ENCODE measurements around the gene PAX2.
"Not testable (repeated sequence)": the region's sequence is repeated elsewhere in the genome, so short reads cannot be mapped to it uniquely, and the experiment has no call there.

PAX2 gene

GRCh38 chr10:100744987-100745881 is at the start of gene PAX2:
PAX2 (plus strand) TSS chr10:100745582; CDS start chr10:100746261, 679 bp downstream.
- DNase-seq = no peak

- DNase-seq = no peak
Measured at GRCh38 chr10:100696477-100696901, 48.9 kb upstream of the PAX2 start.

GRCh38 chr10:100697070-100697469 is 48.3 kb upstream of the PAX2 start:
- DNase-seq = no peak

GRCh38 chr10:100697631-100698030 is 47.8 kb upstream of the PAX2 start:
- no peak for DNase-seq

- not testable (repeated sequence) for DNase-seq
Measured at GRCh38 chr10:100701704-100702103, 43.7 kb upstream of the PAX2 start.

GRCh38 chr10:100705139-100705538 is 40.2 kb upstream of the PAX2 start:
- DNase-seq = no peak

GRCh38 chr10:100707261-100707848 is 38.0 kb upstream of the PAX2 start:
- DNase-seq = no peak

GRCh38 chr10:100709146-100710082 is 36.0 kb upstream of the PAX2 start:
- no peak for DNase-seq

- DNase-seq = peak in 2 of 56 donors; percentile 18 to 42
Measured at GRCh38 chr10:100710151-100710871, 35.1 kb upstream of the PAX2 start.

GRCh38 chr10:100713049-100713858 is 32.1 kb upstream of the PAX2 start:
- DNase-seq = no peak

GRCh38 chr10:100713859-100714565 is 31.4 kb upstream of the PAX2 start:
- no peak for DNase-seq

- DNase-seq = no peak
Measured at GRCh38 chr10:100714566-100714950, 30.8 kb upstream of the PAX2 start.

GRCh38 chr10:100715101-100715444 is 30.3 kb upstream of the PAX2 start:
- DNase-seq = no peak

- DNase-seq = no peak
Measured at GRCh38 chr10:100715445-100716385, 29.7 kb upstream of the PAX2 start.

GRCh38 chr10:100717166-100717565 is 28.2 kb upstream of the PAX2 start:
- no peak for DNase-seq

GRCh38 chr10:100718197-100718742 is 27.1 kb upstream of the PAX2 start:
- no peak for DNase-seq

- no peak for DNase-seq
Measured at GRCh38 chr10:100723180-100723579, 22.2 kb upstream of the PAX2 start.
